GM21825 (cell line): ENCODE results near the gene CELA1.

Experiments
- ATAC-seq: cut with Tn5 transposase; IDR thresholded peaks from one replicate; pipeline ENCODE4 v1.9.1; 2021; ENCODE audit warnings: mild to moderate bottlenecking, moderate library complexity; ENCODE audit not compliant: unreplicated experiment

Gene CELA1

GRCh38 chr12:51346581-51346980 is at the start of gene CELA1:
CELA1 (minus strand) TSS chr12:51346679; CDS start chr12:51346638, 41 bp downstream.
- no peak for ATAC-seq

GRCh38 chr12:51395283-51396230 is 49.1 kb upstream of the CELA1 start:
- ATAC-seq, result peak; percentile 37

DNA sequence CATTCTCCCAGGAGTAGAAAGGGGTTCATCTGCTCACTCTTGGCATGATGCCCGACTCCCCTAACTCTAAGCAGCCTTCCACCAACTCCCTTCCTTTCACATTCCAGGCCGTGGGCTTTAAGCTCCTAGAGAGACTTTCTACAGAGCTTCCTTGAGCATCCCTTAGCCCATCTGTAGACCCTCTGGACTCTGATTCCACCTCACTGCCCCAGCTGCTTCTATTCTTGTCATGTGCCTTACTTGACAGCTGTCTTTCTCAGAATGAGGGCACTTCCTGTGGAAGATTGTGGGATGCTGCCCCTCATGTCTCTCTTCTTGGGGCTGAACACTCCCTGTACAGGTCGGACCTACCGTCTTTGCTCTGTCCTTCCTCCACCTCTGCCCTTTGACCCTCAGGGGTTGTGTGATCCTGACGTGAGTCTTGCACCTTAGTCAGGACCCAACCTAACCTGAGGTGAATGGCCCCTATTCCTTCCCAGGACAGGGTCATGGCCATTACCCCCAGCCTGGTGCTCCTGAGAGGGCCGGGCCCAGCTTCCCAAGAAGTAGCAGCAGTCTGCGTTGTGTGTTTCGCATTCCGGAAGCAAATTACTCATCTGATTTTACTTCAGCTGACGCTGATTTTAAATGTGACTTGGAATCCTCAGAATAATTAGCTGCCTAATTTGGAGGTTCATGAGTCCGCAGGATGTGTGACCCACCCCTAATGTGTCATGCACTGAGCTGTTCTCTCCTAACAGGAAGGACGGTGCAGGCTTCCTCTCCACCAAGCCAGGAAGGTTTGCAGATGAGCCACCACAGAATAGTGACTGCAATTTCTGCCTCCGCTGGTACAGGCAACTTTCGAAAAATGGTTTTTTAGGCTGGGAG is 47.4 kb upstream of the CELA1 start:
- no peak for ATAC-seq

DNA sequence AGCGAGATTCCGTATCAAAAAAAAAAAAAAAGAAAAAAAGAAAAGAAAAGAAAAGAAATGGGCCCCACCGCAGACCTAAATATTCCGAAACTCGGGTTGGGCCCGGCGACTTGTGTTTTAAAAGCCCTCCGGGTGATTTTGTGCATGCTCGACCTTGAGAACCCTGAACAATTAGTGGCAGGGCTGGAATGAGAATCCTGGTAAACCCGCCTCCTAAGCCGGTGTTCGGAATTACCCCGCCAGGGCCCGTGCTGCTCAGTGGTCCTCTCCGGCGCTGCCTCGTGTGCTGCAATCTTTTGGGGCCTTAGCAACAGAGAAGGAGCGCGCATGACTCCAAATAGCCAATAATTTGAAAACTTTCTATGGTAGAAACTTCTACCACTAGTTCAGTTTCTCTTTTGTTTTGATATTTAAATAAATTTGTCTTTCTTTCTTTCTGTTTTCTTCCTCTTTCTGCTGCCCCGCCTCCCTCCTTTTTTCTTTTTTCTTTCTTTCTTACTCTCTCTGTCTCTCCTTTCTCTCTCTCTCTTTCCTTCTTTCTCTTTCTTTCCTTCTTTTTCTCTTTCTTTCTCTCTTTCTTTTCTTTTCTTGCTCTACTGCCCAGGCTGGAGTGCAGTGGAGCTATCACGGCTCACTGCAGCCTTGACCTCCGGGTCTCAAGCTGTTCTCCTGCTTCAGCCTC is 46.2 kb upstream of the CELA1 start:
- no peak for ATAC-seq

- peak; percentile 44 for ATAC-seq
These were observed 45.0 kb upstream of the CELA1 start, which contains the start of gene GALNT6 for GRCh38 chr12:51391283-51392123. GALNT6 (minus strand) TSS chr12:51391406; CDS start chr12:51379781, 11,625 bp downstream.

DNA sequence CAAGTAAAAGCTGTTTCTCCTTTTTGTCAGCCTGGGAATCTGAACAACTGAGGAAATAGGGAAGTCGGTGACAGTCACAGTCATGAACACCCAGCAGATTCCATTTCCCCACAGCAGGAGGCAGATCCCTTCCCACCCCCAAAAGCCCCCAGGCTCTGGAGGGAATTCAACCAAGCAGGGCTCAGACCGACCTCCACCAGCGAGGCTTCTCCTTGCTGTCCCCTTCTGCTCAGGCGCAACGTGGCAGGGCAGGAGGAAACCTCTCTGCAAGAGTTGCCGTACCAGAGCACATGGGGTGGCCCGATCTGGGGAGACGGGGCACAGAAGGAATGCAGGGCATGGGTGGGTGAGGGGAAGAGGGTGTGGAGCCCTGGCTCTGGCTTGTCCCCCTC is 44.4 kb upstream of the CELA1 start:
- no peak for ATAC-seq

GRCh38 chr12:51390457-51390856 is 44.0 kb upstream of the CELA1 start:
- no peak for ATAC-seq

GRCh38 chr12:51389302-51389999 is 43.0 kb upstream of the CELA1 start:
- ATAC-seq, result no peak

GRCh38 chr12:51388846-51389245 is 42.4 kb upstream of the CELA1 start:
- no peak for ATAC-seq

DNA sequence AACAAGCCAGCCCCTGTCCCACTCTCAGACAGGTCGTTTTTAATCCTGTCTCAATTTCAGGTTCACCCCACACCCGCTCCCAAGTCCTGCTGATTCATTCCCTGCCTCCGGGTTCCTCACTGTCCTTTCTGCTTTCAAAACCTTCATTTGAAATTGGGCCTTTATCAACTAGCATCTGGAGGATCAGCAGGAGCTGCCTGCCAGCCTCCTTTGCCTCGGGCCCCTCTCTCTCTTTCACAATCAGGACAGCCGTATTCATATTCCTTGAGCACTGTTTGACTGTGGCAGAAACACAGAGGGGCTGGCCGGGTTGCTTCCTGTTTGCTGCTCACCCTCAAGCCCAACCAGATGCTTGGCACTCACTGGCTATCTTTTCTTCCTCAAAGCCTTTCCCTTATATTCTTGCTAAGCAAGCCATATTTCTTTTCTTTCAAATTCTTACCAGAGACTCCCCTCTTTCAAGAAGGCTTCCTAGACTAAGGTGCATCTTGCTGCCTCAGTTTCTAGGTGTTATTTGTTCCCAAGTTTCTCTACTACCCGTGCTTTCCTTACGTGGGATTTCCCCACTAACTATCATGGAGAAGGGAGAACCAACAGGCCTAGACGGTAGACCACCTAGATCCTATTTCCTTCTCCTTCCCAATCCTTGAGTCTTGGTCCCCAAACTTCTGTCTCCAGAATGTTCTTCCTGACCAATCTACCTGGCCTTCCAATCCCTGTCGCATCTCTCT is 41.8 kb upstream of the CELA1 start:
- no peak for ATAC-seq

DNA sequence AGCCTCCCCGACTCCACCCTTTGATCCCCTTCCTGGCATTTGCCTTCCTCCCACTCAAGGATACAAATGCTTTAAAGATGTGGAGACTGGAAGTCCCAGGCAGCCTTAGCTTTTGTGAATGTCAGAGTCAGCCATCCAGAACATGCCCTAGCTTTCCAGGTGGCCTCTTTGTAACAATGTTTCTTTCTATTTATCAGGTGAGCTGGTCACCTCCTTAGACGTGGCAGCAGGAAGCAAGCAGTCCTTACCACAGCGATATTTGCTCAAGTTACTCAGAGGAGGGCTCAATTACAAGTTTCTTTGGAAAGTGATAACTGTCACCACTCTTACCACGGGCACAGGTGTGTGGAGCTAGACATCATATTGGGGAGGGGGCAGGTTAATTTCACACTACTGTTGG is 39.9 kb upstream of the CELA1 start:
- no peak for ATAC-seq

GRCh38 chr12:51383269-51383905 is 36.9 kb upstream of the CELA1 start:
- no peak for ATAC-seq

- ATAC-seq, result no peak
These were observed 35.7 kb upstream of the CELA1 start for GRCh38 chr12:51382173-51382572.

- no peak for ATAC-seq
These were observed 35.0 kb upstream of the CELA1 start for GRCh38 chr12:51381226-51382079.

GRCh38 chr12:51379571-51379970 is 33.1 kb upstream of the CELA1 start:
- no peak for ATAC-seq

DNA sequence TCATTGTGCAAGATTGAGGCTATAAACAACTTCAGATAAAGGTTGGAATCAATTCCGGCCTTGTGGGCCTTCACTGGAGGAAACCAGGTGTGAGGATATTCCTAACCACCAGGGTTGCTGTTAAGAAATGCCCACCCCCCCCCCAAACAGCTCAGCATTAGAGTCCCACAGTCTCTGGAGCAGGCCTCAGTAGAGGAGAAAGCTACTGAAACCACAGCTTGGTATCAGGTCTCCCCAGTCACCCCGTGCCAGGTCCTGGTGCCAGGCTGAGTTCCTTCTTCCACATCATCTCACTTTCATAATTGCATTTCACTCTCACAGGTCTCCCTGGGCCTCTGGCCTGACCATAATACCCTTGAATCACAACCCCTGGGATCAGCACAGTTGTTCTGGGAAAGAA is 32.3 kb upstream of the CELA1 start:
- no peak for ATAC-seq
